Thoracic aorta (tissue), 2 donors: Measurements from ENCODE around the gene GLIS2. TPM values are rescaled to one million over a fixed set of nuclear protein-coding genes. Genes with fewer than 3 reads are reported as not detected.

ENCODE experiments used
- ATAC-seq: fragments of 150-250 bp; one replicate; pipeline ENCODE4 v1.8.0; 2017; ENCODE audit warnings: low read depth; ENCODE audit not compliant: insufficient number of reproducible peaks, low FRiP score
- DNase-seq: peaks from one replicate; pipeline ENCODE4 v3.0.0-alpha.2; 2020; ENCODE audit warnings: low spot score
- H3K27ac ChIP-seq, 2 donors: fragments of 200-600 bp; sonication (generic); 1 replicate in 1 of 2; 2 replicates in 1 of 2; pipeline ENCODE4 v1.5.1; 2016; ENCODE audit warnings: mild to moderate bottlenecking in 2 of 2, moderate library complexity in 2 of 2
- H3K27me3 ChIP-seq: fragments of 200-600 bp; sonication (generic); replicated peaks from 2 replicates; pipeline ENCODE4 v1.6.0; 2016; ENCODE audit warnings: mild to moderate bottlenecking; ENCODE audit not compliant: insufficient read depth
- H3K36me3 ChIP-seq: fragments of 200-600 bp; sonication (generic); one replicate; pipeline ENCODE4 v1.5.1; 2016
- H3K4me1 ChIP-seq, 2 donors: fragments of 200-600 bp; sonication (generic); 1 replicate in 1 of 2; 2 replicates in 1 of 2; pipeline versions ENCODE4 v1.5.1 to v1.6.0; 2016; ENCODE audit warnings: low read depth in 2 of 2, mild to moderate bottlenecking in 1 of 2; ENCODE audit not compliant: control insufficient read depth in 1 of 2
- H3K4me3 ChIP-seq: fragments of 200-600 bp; sonication (generic); 2 replicates; pipeline ENCODE4 v1.5.1; 2016; ENCODE audit warnings: mild to moderate bottlenecking
- H3K9me3 ChIP-seq: fragments of 200-600 bp; sonication (generic); 2 replicates; pipeline ENCODE4 v1.5.1; 2016
- CTCF ChIP-seq: fragments of 200-600 bp; sonication (generic); IDR thresholded peaks from one replicate; pipeline ENCODE4 v1.5.1; 2019; ENCODE audit warnings: antibody characterized with exemption
- total RNA-seq, 2 donors: library from RNA; depleted of rRNA; stranded (reverse); fragments of >200 nt; gene quantifications; one replicate each; pipeline versions ENCODE4 v1.1.0 to v1.2.3, GENCODE V29; 2016

GLIS2 gene
- total RNA-seq, 2 donors from 2014 or later = 19.5 to 32.9 TPM

- H3K27ac ChIP-seq = no peak overlapping the region
- H3K36me3 ChIP-seq = peaks cover 7% of the 10 kb centered on the region
- H3K27me3 ChIP-seq = no peaks in the 10 kb centered on the region
- ATAC-seq (no peak), DNase-seq (no peak)
- peaks cover 3 to 25% of the 10 kb centered on the region in 2 donors for H3K4me1 ChIP-seq
- H3K9me3 ChIP-seq = no peaks in the 10 kb centered on the region
- no peak for TF ChIP-seq CTCF
- no peak overlapping the region for H3K4me3 ChIP-seq
These were observed 29.3 kb downstream of the GLIS2 start for GRCh38 chr16:4344983-4345835.

- no peak overlapping the region for H3K4me3 ChIP-seq
- H3K9me3 ChIP-seq = no peaks in the 10 kb centered on the region
- H3K36me3 ChIP-seq = peaks cover 4% of the 10 kb centered on the region
- DNase-seq (no peak), ATAC-seq (no peak)
- H3K27ac ChIP-seq = no peak overlapping the region
- peaks cover 6 to 25% of the 10 kb centered on the region in 2 donors for H3K4me1 ChIP-seq
- no peaks in the 10 kb centered on the region for H3K27me3 ChIP-seq
- no peak for TF ChIP-seq CTCF
These were observed 30.2 kb downstream of the GLIS2 start for GRCh38 chr16:4345836-4346781.

GRCh38 chr16:4347010-4347409 lies 31.1 kb downstream of the GLIS2 start:
- H3K4me1 ChIP-seq = peaks cover 6 to 30% of the 10 kb centered on the region in 2 donors
- H3K27me3 ChIP-seq = no peaks in the 10 kb centered on the region
- no peak for TF ChIP-seq CTCF
- H3K4me3 ChIP-seq = no peak overlapping the region
- no peaks in the 10 kb centered on the region for H3K36me3 ChIP-seq
- H3K9me3 ChIP-seq = no peaks in the 10 kb centered on the region
- H3K27ac ChIP-seq = no peak overlapping the region
- ATAC-seq (no peak), DNase-seq (no peak)

- peaks cover 6 to 30% of the 10 kb centered on the region in 2 donors for H3K4me1 ChIP-seq
- no peak for DNase-seq
- no peaks in the 10 kb centered on the region for H3K27me3 ChIP-seq
- no peak for TF ChIP-seq CTCF
- H3K36me3 ChIP-seq = no peaks in the 10 kb centered on the region
- ATAC-seq = no peak
- H3K4me3 ChIP-seq = no peak overlapping the region
- no peaks in the 10 kb centered on the region for H3K9me3 ChIP-seq
- no peak overlapping the region for H3K27ac ChIP-seq
These were observed 32.1 kb downstream of the GLIS2 start for GRCh38 chr16:4347765-4348509.
